Mesenchymal stem cell (in vitro differentiated cells and primary cell): ENCODE results near the gene SLC38A1.
A peak's percentile ranks its signal among the peaks of the same experiment; 100 is the strongest.
"Not testable (repeated sequence)": the region's sequence is repeated elsewhere in the genome, so short reads cannot be mapped to it uniquely, and the experiment has no call there.

Experiments
- DNase-seq: peaks from one replicate; pipeline ENCODE4 v3.0.0-alpha.2; 2013
- H2AFZ ChIP-seq: one replicate; pipeline ENCODE4 v1.6.1; 2013; ENCODE audit warnings: low read depth, mild to moderate bottlenecking, control low read depth, inconsistent platforms, low read length, moderate library complexity
- H2AK5ac ChIP-seq: 2 replicates; pipeline ENCODE4 v1.6.1; 2013; ENCODE audit warnings: low read length, moderate library complexity, mild to moderate bottlenecking, inconsistent platforms; ENCODE audit not compliant: severe bottlenecking
- H2BK120ac ChIP-seq: one replicate; pipeline ENCODE4 v1.6.1; 2013; ENCODE audit warnings: low read depth, mild to moderate bottlenecking, inconsistent platforms, low read length, moderate library complexity
- H2BK12ac ChIP-seq, 2 experiments: one replicate each; pipeline ENCODE4 v1.6.1; 2013; ENCODE audit warnings: inconsistent platforms in 2 of 2, low read length in 2 of 2, mild to moderate bottlenecking in 2 of 2, moderate library complexity in 2 of 2, control low read depth in 1 of 2
- H2BK15ac ChIP-seq: one replicate; pipeline ENCODE4 v1.6.1; 2013; ENCODE audit warnings: mild to moderate bottlenecking, low read depth, inconsistent platforms; ENCODE audit not compliant: poor library complexity, severe bottlenecking
- H2BK5ac ChIP-seq: 2 replicates; pipeline ENCODE4 v1.6.1; 2013; ENCODE audit warnings: low read depth, mild to moderate bottlenecking, low read length, control low read depth, inconsistent platforms; ENCODE audit not compliant: poor library complexity, severe bottlenecking
- H3K14ac ChIP-seq, 2 experiments: one replicate each; pipeline ENCODE4 v1.6.1; 2013; ENCODE audit warnings: inconsistent platforms in 2 of 2, low read length in 2 of 2, control low read depth in 1 of 2, mild to moderate bottlenecking in 1 of 2, moderate library complexity in 1 of 2
- H3K18ac ChIP-seq, 2 experiments: one replicate each; pipeline ENCODE4 v1.6.1; 2013; ENCODE audit warnings: inconsistent platforms in 2 of 2, low read length in 2 of 2, control low read depth in 1 of 2, low read depth in 1 of 2, mild to moderate bottlenecking in 1 of 2
- H3K23ac ChIP-seq, 2 experiments: one replicate each; pipeline ENCODE4 v1.6.1; 2013; ENCODE audit warnings: inconsistent platforms in 2 of 2, low read length in 2 of 2, mild to moderate bottlenecking in 2 of 2, moderate library complexity in 2 of 2, control low read depth in 1 of 2
- H3K27ac ChIP-seq: 2 replicates; pipeline ENCODE4 v1.5.1; 2013; ENCODE audit warnings: mild to moderate bottlenecking, moderate library complexity, low read length, control low read depth, inconsistent platforms; ENCODE audit not compliant: poor library complexity, severe bottlenecking
- H3K27me3 ChIP-seq, 2 experiments: 2 replicates each; pipeline versions ENCODE4 v1.6.1 to v1.7.0; 2013; ENCODE audit warnings: low read length in 2 of 2, mild to moderate bottlenecking in 2 of 2, moderate library complexity in 2 of 2, control low read depth in 1 of 2, inconsistent platforms in 1 of 2; ENCODE audit not compliant: control insufficient read depth in 1 of 2, insufficient read depth in 1 of 2
- H3K36me3 ChIP-seq, 2 experiments: 2 replicates each; pipeline versions ENCODE4 v1.6.1 to v1.7.0; 2013; ENCODE audit warnings: low read length in 2 of 2, control low read depth in 1 of 2, inconsistent platforms in 1 of 2, low read depth in 1 of 2, mild to moderate bottlenecking in 1 of 2; ENCODE audit not compliant: insufficient read depth in 2 of 2, control insufficient read depth in 1 of 2
- H3K4ac ChIP-seq, 2 experiments: one replicate each; pipeline ENCODE4 v1.6.1; 2013; ENCODE audit warnings: inconsistent platforms in 2 of 2, low read length in 2 of 2, mild to moderate bottlenecking in 2 of 2, moderate library complexity in 2 of 2, control low read depth in 1 of 2, low read depth in 1 of 2
- H3K4me1 ChIP-seq: 2 replicates; pipeline ENCODE4 v1.6.1; 2013; ENCODE audit warnings: low read depth, low read length, control low read depth; ENCODE audit not compliant: control insufficient read depth, insufficient read depth
- H3K4me2 ChIP-seq: 2 replicates; pipeline ENCODE4 v1.6.1; 2013; ENCODE audit warnings: low read length, mild to moderate bottlenecking, inconsistent platforms; ENCODE audit not compliant: poor library complexity, severe bottlenecking
- H3K4me3 ChIP-seq, 2 experiments: 2 replicates each; pipeline versions ENCODE4 v1.5.1 to v1.7.0; 2013; ENCODE audit warnings: low read length in 2 of 2, mild to moderate bottlenecking in 2 of 2, control low read depth in 1 of 2, low read depth in 1 of 2; ENCODE audit not compliant: insufficient read depth in 1 of 2
- H3K79me1 ChIP-seq: replicated peaks from 2 replicates; pipeline ENCODE4 v1.6.1; 2013; ENCODE audit warnings: mild to moderate bottlenecking, control low read depth, low read length, inconsistent platforms; ENCODE audit not compliant: poor library complexity, severe bottlenecking
- H3K9ac ChIP-seq: 2 replicates; pipeline ENCODE4 v1.7.0; 2013; ENCODE audit warnings: mild to moderate bottlenecking, low read length, moderate library complexity
- H3K9me3 ChIP-seq: 2 replicates; pipeline ENCODE4 v1.7.0; 2013; ENCODE audit warnings: mild to moderate bottlenecking, low read length; ENCODE audit not compliant: control insufficient read depth
- H4K8ac ChIP-seq: one replicate; pipeline ENCODE4 v1.6.1; 2013; ENCODE audit warnings: inconsistent platforms, mild to moderate bottlenecking, low read length, moderate library complexity
- H4K91ac ChIP-seq: one replicate; pipeline ENCODE4 v1.6.1; 2013; ENCODE audit warnings: mild to moderate bottlenecking, low read length, inconsistent platforms
- WGBS: methylation state at CpG from one replicate; pipeline ENCODE4 v1.1.7; 2013; ENCODE audit warnings: mixed read lengths; 5-methylcytosine and 5-hydroxymethylcytosine counted together

The SLC38A1 gene

GRCh38 chr12:46164186-46164761 lies 104.6 kb downstream of the SLC38A1 start:
- Histone ChIP-seq H4K8ac (no peak overlapping the region), H2BK12ac (no peak overlapping the region), H3K9me3 (no peaks in the 10 kb centered on the region), H3K4ac (no peak overlapping the region), H2BK120ac (peak overlapping the region; percentile 19), H3K9ac (no peak overlapping the region), H2AFZ (no peak overlapping the region), H2BK15ac (no peak overlapping the region), H3K27me3 (peaks cover 0 to 8% of the 10 kb centered on the region in 2 experiments), H2BK5ac (no peak overlapping the region), H3K14ac (no peak overlapping the region), H3K4me3 (no peak overlapping the region), H2AK5ac (no peak overlapping the region), H3K36me3 (no peaks in the 10 kb centered on the region), H3K4me2 (no peak overlapping the region), H3K27ac (no peak overlapping the region), H3K18ac (no peak overlapping the region), H3K79me1 (no peaks in the 10 kb centered on the region), H4K91ac (no peak overlapping the region), H3K4me1 (peaks cover 2% of the 10 kb centered on the region), H3K23ac (no peak overlapping the region)
- no peak for DNase-seq
- WGBS = 79% methylated on average over 3 of the region's 3 CpGs

- H3K9me3 ChIP-seq, H3K79me1 ChIP-seq, H2AFZ ChIP-seq, H3K23ac ChIP-seq, H3K4ac ChIP-seq, H2BK5ac ChIP-seq, H3K4me1 ChIP-seq, H2BK12ac ChIP-seq, H4K8ac ChIP-seq, H3K9ac ChIP-seq, H3K18ac ChIP-seq, H3K4me2 ChIP-seq, H2BK120ac ChIP-seq, DNase-seq, H3K4me3 ChIP-seq, H4K91ac ChIP-seq, H2AK5ac ChIP-seq, H3K27ac ChIP-seq, H3K36me3 ChIP-seq, H2BK15ac ChIP-seq, H3K14ac ChIP-seq, H3K27me3 ChIP-seq: not testable (repeated sequence)
- WGBS = 93% methylated on average over 3 of the region's 4 CpGs
Observed at GRCh38 chr12:46162549-46163076, 106.2 kb downstream of the SLC38A1 start.

GRCh38 chr12:46160981-46161690 lies 107.7 kb downstream of the SLC38A1 start:
- no peak overlapping the region for H2AFZ ChIP-seq
- no peak overlapping the region for H2BK5ac ChIP-seq
- H3K79me1 ChIP-seq = no peaks in the 10 kb centered on the region
- no peak overlapping the region for H4K91ac ChIP-seq
- 71% methylated on average over 3 of the region's 4 CpGs for WGBS
- peak overlapping the region in 1 of 2 experiments; percentile 55 for H3K18ac ChIP-seq
- H2BK12ac ChIP-seq = peak overlapping the region in 1 of 2 experiments; percentile 34
- no peak overlapping the region for H3K27ac ChIP-seq
- no peaks in the 10 kb centered on the region for H3K36me3 ChIP-seq
- H2BK120ac ChIP-seq = no peak overlapping the region
- no peak overlapping the region for H3K4me2 ChIP-seq
- no peak overlapping the region for H3K14ac ChIP-seq
- no peaks in the 10 kb centered on the region for H3K9me3 ChIP-seq
- no peak overlapping the region for H3K4me3 ChIP-seq
- no peak overlapping the region for H3K9ac ChIP-seq
- H3K4ac ChIP-seq = peak overlapping the region in 1 of 2 experiments; percentile 26
- no peak overlapping the region for H4K8ac ChIP-seq
- no peak overlapping the region for H2BK15ac ChIP-seq
- H3K4me1 ChIP-seq = peaks cover 2% of the 10 kb centered on the region
- peaks cover 0 to under 1% of the 10 kb centered on the region in 2 experiments for H3K27me3 ChIP-seq
- no peak for DNase-seq
- no peak overlapping the region for H2AK5ac ChIP-seq
- H3K23ac ChIP-seq = no peak overlapping the region

GRCh38 chr12:46160101-46160980 lies 108.5 kb downstream of the SLC38A1 start:
- 65% methylated on average over 9 of the region's 10 CpGs for WGBS
- Histone ChIP-seq H3K36me3 (no peaks in the 10 kb centered on the region), H3K4me3 (no peak overlapping the region), H2AK5ac (no peak overlapping the region), H3K14ac (no peak overlapping the region), H3K9me3 (no peaks in the 10 kb centered on the region), H2BK15ac (no peak overlapping the region), H3K9ac (no peak overlapping the region), H4K91ac (no peak overlapping the region), H3K79me1 (no peaks in the 10 kb centered on the region), H3K18ac (no peak overlapping the region), H2BK5ac (no peak overlapping the region), H3K4ac (no peak overlapping the region), H3K23ac (no peak overlapping the region), H2AFZ (no peak overlapping the region), H3K4me1 (peaks cover 2% of the 10 kb centered on the region), H4K8ac (no peak overlapping the region), H3K27me3 (no peaks in the 10 kb centered on the region), H2BK12ac (no peak overlapping the region), H2BK120ac (peak overlapping the region; percentile 49), H3K27ac (no peak overlapping the region), H3K4me2 (no peak overlapping the region)
- DNase-seq = peak; percentile 53
